Prostate gland (tissue), 2 donors: Measurements from ENCODE around the gene XRCC4. TPM values are rescaled to one million over a fixed set of nuclear protein-coding genes. Genes with fewer than 3 reads are reported as not detected.

ENCODE experiments used
- DNase-seq: peaks from one replicate; pipeline ENCODE4 v3.0.0-alpha.2; 2019; ENCODE audit warnings: low spot score
- H3K27ac ChIP-seq, 2 donors: fragments of 200-600 bp; sonication (generic); 2 replicates each; pipeline ENCODE4 v1.5.1; 2017 to 2019
- H3K27me3 ChIP-seq: fragments of 200-600 bp; sonication (generic); replicated peaks from 2 replicates; pipeline ENCODE4 v1.5.1; 2019; ENCODE audit not compliant: insufficient read depth
- H3K36me3 ChIP-seq, 2 donors: fragments of 200-600 bp; sonication (generic); 1 replicate in 1 of 2; 2 replicates in 1 of 2; pipeline versions ENCODE4 v1.5.1 to v1.8.1; 2017 to 2019
- H3K4me1 ChIP-seq: fragments of 200-600 bp; sonication (generic); replicated peaks from 2 replicates; pipeline ENCODE4 v1.5.1; 2019
- H3K4me3 ChIP-seq, 2 donors: fragments of 200-600 bp; sonication (generic); 2 replicates each; pipeline ENCODE4 v1.5.1; 2017 to 2019
- H3K9me3 ChIP-seq: fragments of 200-600 bp; sonication (generic); 2 replicates; pipeline ENCODE4 v1.5.1; 2017
- CTCF ChIP-seq, 4 experiments: fragments of 200-600 bp in 2 of 4; fragments of 450-650 bp in 2 of 4; sonication (generic) in 2 of 4; IDR thresholded peaks; 1 replicate in 3 of 4; 2 replicates in 1 of 4; pipeline ENCODE4 v1.5.1; 2016 to 2019; ENCODE audit warnings: antibody characterized with exemption in 4 of 4, mild to moderate bottlenecking in 2 of 4, moderate library complexity in 2 of 4
- POLR2A ChIP-seq: fragments of 450-650 bp; IDR thresholded peaks from one replicate; pipeline ENCODE4 v1.6.1; 2016; ENCODE audit warnings: antibody characterized with exemption, mild to moderate bottlenecking
- POLR2AphosphoS5 ChIP-seq: sonication (generic); formaldehyde crosslinking; IDR thresholded peaks from one replicate; pipeline ENCODE4 v1.6.1; 2017; ENCODE audit warnings: antibody characterized with exemption
- WGBS: methylation state at CpG from one replicate; pipeline ENCODE4 v1.1.5; 2018; 5-methylcytosine and 5-hydroxymethylcytosine counted together
- intact Hi-C: fragments of 100-400 bp; cut with DNase I; formaldehyde crosslinking; loops from one replicate; pipeline ENCODE4 v1.14.2; 2022
- total RNA-seq, 2 donors: library from RNA; depleted of rRNA; stranded (reverse); fragments of >200 nt; gene quantifications; one replicate each; pipeline ENCODE4 v1.1.0, GENCODE V29; 2016

The XRCC4 gene
- total RNA-seq, 2 donors from 2014 or later = 7.3 to 11.4 TPM

DNA sequence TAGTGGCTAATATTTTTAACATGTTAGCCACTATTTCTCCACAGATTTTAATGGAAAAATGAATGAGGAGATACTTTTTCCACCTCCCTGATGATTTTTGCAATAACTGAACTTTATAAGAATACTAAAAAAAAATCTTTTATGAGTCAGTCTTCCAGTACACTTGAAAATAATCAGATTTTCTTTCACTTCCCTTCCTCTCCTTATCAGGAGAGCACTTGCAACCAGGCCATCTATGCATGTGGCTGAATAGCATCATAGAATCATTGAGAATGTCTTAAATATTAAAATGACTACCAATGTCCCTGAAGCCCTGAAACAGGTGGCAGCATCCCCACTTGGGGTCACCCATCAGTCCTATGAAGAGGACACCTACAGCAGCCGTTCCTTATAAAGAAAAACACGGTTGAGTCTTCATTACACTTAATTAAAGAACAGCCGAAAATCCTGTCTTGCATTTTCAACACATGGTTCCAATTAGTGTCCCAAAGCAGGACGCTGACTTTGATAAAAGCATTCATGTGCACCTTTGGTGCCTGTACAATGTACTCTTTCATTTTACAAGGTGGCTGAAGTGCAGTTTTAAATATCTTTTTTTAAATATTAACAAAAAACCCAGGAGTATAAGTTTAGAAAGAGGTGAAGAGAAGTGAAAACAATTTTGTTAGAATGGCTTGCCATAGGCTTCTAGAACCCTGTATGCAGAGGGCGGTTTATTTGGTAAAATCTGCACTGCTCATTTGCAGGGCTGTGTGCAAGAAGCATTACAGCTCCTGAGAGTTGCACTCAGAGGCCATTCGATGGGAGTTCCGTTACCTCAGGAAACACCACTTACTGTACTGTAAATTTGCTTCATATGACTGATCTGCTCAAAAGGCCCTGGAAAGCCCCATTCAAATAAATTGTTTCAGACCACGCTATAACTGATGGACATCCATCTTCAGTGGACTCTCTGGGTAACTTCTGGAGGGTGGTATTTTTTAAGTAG is 287.3 kb downstream of the XRCC4 start:
- Histone ChIP-seq H3K27me3 (no peaks in the 10 kb centered on the region), H3K9me3 (no peaks in the 10 kb centered on the region), H3K36me3 (no peaks in the 10 kb centered on the region), H3K4me1 (no peaks in the 10 kb centered on the region), H3K27ac (no peak overlapping the region), H3K4me3 (no peak overlapping the region)
- 81% methylated on average over 8 of the region's 8 CpGs for WGBS
- TF ChIP-seq POLR2A = no peak
- no peak for TF ChIP-seq POLR2AphosphoS5
- no peak for TF ChIP-seq CTCF (IDR thresholded peaks at IDR 0.05)
- no peak for DNase-seq
- intact Hi-C loops = no loop called here

- DNase-seq = no peak
- no peaks in the 10 kb centered on the region for H3K9me3 ChIP-seq
- intact Hi-C loops = no loop called here
- 86% methylated on average over 5 of the region's 5 CpGs for WGBS
- H3K36me3 ChIP-seq = no peaks in the 10 kb centered on the region
- no peaks in the 10 kb centered on the region for H3K27me3 ChIP-seq
- TF ChIP-seq POLR2AphosphoS5 = no peak
- no peak for TF ChIP-seq POLR2A
- TF ChIP-seq CTCF (IDR thresholded peaks at IDR 0.05) = no peak
- no peak overlapping the region for H3K27ac ChIP-seq
- H3K4me3 ChIP-seq = no peak overlapping the region
- no peaks in the 10 kb centered on the region for H3K4me1 ChIP-seq
These were observed 291.0 kb downstream of the XRCC4 start for GRCh38 chr5:83368319-83368718.

DNA sequence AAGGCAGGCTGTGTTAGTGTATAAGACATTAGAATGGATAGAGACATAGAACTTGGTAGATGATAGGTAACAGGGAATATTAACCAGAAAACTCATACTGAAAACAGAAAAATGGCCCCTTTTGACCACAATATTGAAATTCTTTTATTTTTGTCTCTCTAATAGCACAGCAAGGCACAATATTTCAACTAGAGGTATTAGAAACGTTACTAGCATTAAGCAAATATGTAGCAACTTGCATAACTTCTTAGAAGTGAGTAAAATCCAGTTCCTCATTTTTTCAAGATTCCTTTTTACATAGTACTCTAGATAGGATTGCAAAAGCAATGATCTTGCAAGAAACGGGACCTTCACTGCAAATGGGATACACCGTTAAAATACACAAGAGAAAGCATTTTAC is 291.5 kb downstream of the XRCC4 start:
- Histone ChIP-seq H3K27me3 (no peaks in the 10 kb centered on the region), H3K4me1 (no peaks in the 10 kb centered on the region), H3K36me3 (no peaks in the 10 kb centered on the region), H3K4me3 (no peak overlapping the region), H3K27ac (no peak overlapping the region), H3K9me3 (no peaks in the 10 kb centered on the region)
- no peak for DNase-seq
- intact Hi-C loops = no loop called here
- 49% methylated on average over 3 of the region's 3 CpGs for WGBS
- TF ChIP-seq POLR2AphosphoS5 (no peak), CTCF (IDR thresholded peaks at IDR 0.05) (no peak), POLR2A (no peak)

DNA sequence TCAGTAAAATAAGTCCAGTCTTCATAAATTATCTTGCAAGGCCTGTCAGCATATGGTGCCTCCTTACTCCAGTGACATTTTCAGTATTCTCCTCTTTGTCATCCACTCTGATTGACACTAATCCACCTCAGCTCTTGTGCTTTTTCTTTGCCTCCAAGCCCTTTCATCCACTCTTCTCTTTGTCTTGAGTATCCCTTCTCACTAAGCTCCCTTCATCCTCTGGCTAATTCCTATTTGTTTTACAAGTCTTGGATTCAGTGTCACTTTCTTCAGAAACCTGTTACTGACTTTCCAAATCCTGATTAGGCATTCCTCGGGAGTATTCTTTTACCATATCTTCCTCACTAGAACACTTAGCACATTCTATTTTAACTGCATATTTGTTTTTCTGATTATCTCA is 293.6 kb downstream of the XRCC4 start:
- intact Hi-C loops = no loop called here
- H3K27me3 ChIP-seq = no peaks in the 10 kb centered on the region
- no peak for DNase-seq
- no peaks in the 10 kb centered on the region for H3K9me3 ChIP-seq
- no peaks in the 10 kb centered on the region for H3K36me3 ChIP-seq
- no peak overlapping the region for H3K27ac ChIP-seq
- no peaks in the 10 kb centered on the region for H3K4me1 ChIP-seq
- 44% methylated on average over 1 of the region's 1 CpG for WGBS
- TF ChIP-seq CTCF (IDR thresholded peaks at IDR 0.05) (no peak), POLR2AphosphoS5 (no peak), POLR2A (no peak)
- H3K4me3 ChIP-seq = no peak overlapping the region

DNA sequence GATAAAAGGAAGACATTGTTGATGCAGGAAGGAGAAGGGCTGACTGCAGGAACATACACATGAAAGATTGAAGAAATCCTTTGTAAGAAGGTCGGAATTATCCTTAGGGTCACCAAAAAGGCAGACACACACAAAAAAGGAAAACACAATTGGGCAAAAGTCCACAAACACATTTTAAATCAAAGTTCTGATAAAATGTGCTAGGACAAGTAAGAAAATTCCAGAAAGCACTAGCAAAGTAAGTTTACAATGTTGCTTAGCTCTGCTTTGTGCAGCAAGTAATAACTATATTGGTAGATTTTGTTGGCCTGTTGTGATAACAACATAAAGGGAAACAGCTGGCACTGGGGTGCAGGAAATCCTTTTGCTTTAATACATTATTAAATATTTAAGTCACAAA is 294.4 kb downstream of the XRCC4 start:
- TF ChIP-seq POLR2AphosphoS5 (no peak), CTCF (IDR thresholded peaks at IDR 0.05) (no peak), POLR2A (no peak)
- 88% methylated on average over 1 of the region's 1 CpG for WGBS
- no peaks in the 10 kb centered on the region for H3K36me3 ChIP-seq
- intact Hi-C loops = no loop called here
- no peak overlapping the region for H3K4me3 ChIP-seq
- H3K9me3 ChIP-seq = no peaks in the 10 kb centered on the region
- H3K27ac ChIP-seq = no peak overlapping the region
- DNase-seq = no peak
- no peaks in the 10 kb centered on the region for H3K4me1 ChIP-seq
- no peaks in the 10 kb centered on the region for H3K27me3 ChIP-seq
